ENCODE results near the gene RGS10.
"Not testable (repeated sequence)": the region's sequence is repeated elsewhere in the genome, so short reads cannot be mapped to it uniquely, and the experiment has no call there.

RGS10 gene

GRCh38 chr10:119538632-119539358 is 3.7 kb downstream of the RGS10 start:
- DNase-seq (ENCODE audit: low read depth in 2 of 2) = no peak

GRCh38 chr10:119537953-119538630 is 4.4 kb downstream of the RGS10 start:
- no peak for DNase-seq (ENCODE audit: low read depth in 2 of 2)

GRCh38 chr10:119536508-119537025 is 6.0 kb downstream of the RGS10 start:
- DNase-seq (ENCODE audit: low read depth in 2 of 2) = no peak

GRCh38 chr10:119535837-119536507 is 6.5 kb downstream of the RGS10 start:
- DNase-seq (ENCODE audit: low read depth in 2 of 2) = no peak

GRCh38 chr10:119535305-119535704 is 7.2 kb downstream of the RGS10 start:
- DNase-seq (ENCODE audit: low read depth in 2 of 2) = peak; percentile 61 to 65

- DNase-seq (ENCODE audit: low read depth in 2 of 2) = no peak
These were observed 9.0 kb downstream of the RGS10 start for GRCh38 chr10:119533473-119533872.

- DNase-seq (ENCODE audit: low read depth in 2 of 2) = not testable (repeated sequence)
These were observed 9.7 kb downstream of the RGS10 start for GRCh38 chr10:119532791-119533190.

- not testable (repeated sequence) for DNase-seq (ENCODE audit: low read depth in 2 of 2)
These were observed 10.3 kb downstream of the RGS10 start for GRCh38 chr10:119532251-119532650.

GRCh38 chr10:119531067-119531466 is 11.5 kb downstream of the RGS10 start:
- DNase-seq (ENCODE audit: low read depth in 2 of 2) = no peak

- DNase-seq (ENCODE audit: low read depth in 2 of 2) = peak; percentile 94
These were observed 13.8 kb downstream of the RGS10 start for GRCh38 chr10:119528663-119529237.

- DNase-seq (ENCODE audit: low read depth in 2 of 2) = no peak
These were observed 15.6 kb downstream of the RGS10 start for GRCh38 chr10:119526621-119527592.

GRCh38 chr10:119526149-119526548 is 16.4 kb downstream of the RGS10 start:
- DNase-seq (ENCODE audit: low read depth in 2 of 2) = no peak

GRCh38 chr10:119525116-119525515 is 17.4 kb downstream of the RGS10 start:
- no peak for DNase-seq (ENCODE audit: low read depth in 2 of 2)

GRCh38 chr10:119524720-119525070 is 17.8 kb downstream of the RGS10 start:
- DNase-seq (ENCODE audit: low read depth in 2 of 2) = no peak

GRCh38 chr10:119523895-119524719 is 18.4 kb downstream of the RGS10 start:
- DNase-seq (ENCODE audit: low read depth in 2 of 2) = no peak

GRCh38 chr10:119522747-119523426 is 19.6 kb downstream of the RGS10 start:
- DNase-seq (ENCODE audit: low read depth in 2 of 2) = no peak

GRCh38 chr10:119521443-119522204 is 20.9 kb downstream of the RGS10 start:
- DNase-seq (ENCODE audit: low read depth in 2 of 2) = peak; percentile 66 to 73

GRCh38 chr10:119520283-119520682 is 22.2 kb downstream of the RGS10 start:
- DNase-seq (ENCODE audit: low read depth in 2 of 2) = no peak

GRCh38 chr10:119518936-119519335 is 23.6 kb downstream of the RGS10 start:
- DNase-seq (ENCODE audit: low read depth in 2 of 2) = no peak

Measured in fibroblast of skin of left quadriceps (primary cell).